Heart left ventricle (tissue), 16 donors: Measurements from ENCODE around the gene PPT2. TPM values are rescaled to one million over a fixed set of nuclear protein-coding genes. Genes with fewer than 3 reads are reported as not detected.

ENCODE experiments used
- ATAC-seq, 4 donors: fragments of 200-7000 bp; cut with Tn5 transposase; one replicate each; pipeline ENCODE4 v1.9.1; 2020 to 2022; ENCODE audit warnings: moderate library complexity in 4 of 4, mild to moderate bottlenecking in 3 of 4, moderate number of reproducible peaks in 1 of 4
- DNase-seq, 5 donors: peaks; one replicate each; pipeline ENCODE4 v3.0.0-alpha.2; 2020
- H3K27ac ChIP-seq, 12 donors: fragments of 200-600 bp; sonication (generic) in 4 of 12; one replicate each; pipeline versions ENCODE4 v1.5.0 to v1.8.0; 2016 to 2022; ENCODE audit warnings: mild to moderate bottlenecking in 2 of 12
- H3K27me3 ChIP-seq, 9 donors: fragments of 200-600 bp; sonication (generic) in 2 of 9; one replicate each; pipeline versions ENCODE4 v1.5.1 to v1.8.0; 2016 to 2022; ENCODE audit warnings: mild to moderate bottlenecking in 3 of 9
- H3K36me3 ChIP-seq, 9 donors: fragments of 200-600 bp; sonication (generic) in 2 of 9; one replicate each; pipeline versions ENCODE4 v1.5.0 to v1.8.0; 2018 to 2022; ENCODE audit warnings: mild to moderate bottlenecking in 2 of 9
- H3K4me1 ChIP-seq, 12 donors: fragments of 200-600 bp; sonication (generic) in 4 of 12; one replicate each; pipeline versions ENCODE4 v1.5.0 to v1.8.0; 2016 to 2022; ENCODE audit warnings: mild to moderate bottlenecking in 3 of 12
- H3K4me3 ChIP-seq, 12 donors: fragments of 200-600 bp; sonication (generic) in 4 of 12; one replicate each; pipeline versions ENCODE4 v1.5.0 to v1.8.0; 2017 to 2022; ENCODE audit warnings: mild to moderate bottlenecking in 9 of 12, moderate library complexity in 4 of 12
- H3K9me3 ChIP-seq, 12 donors: fragments of 200-600 bp; sonication (generic) in 4 of 12; one replicate each; pipeline versions ENCODE4 v1.5.0 to v1.8.0; 2016 to 2022; ENCODE audit warnings: mild to moderate bottlenecking in 1 of 12
- CTCF ChIP-seq, 12 donors: fragments of 200-600 bp; sonication (generic) in 4 of 12; IDR thresholded peaks; one replicate each; pipeline versions ENCODE4 v1.5.0 to v1.8.0; 2018 to 2022; ENCODE audit warnings: antibody characterized with exemption in 12 of 12, mild to moderate bottlenecking in 5 of 12
- POLR2A ChIP-seq, 2 donors: fragments of 450-650 bp; IDR thresholded peaks; one replicate each; pipeline ENCODE4 v1.6.1; 2017; ENCODE audit warnings: antibody characterized with exemption in 2 of 2, mild to moderate bottlenecking in 2 of 2, moderate library complexity in 2 of 2
- WGBS, 4 donors: extraction: QIAGEN DNeasy Blood & Tissue Kit in 2 of 4; methylation state at CpG; one replicate each; pipeline versions ENCODE4 v1.1.5 to v1.1.7; 2013 to 2018; 5-methylcytosine and 5-hydroxymethylcytosine counted together
- intact Hi-C, 10 donors: fragments of 100-400 bp; cut with DNase I; formaldehyde crosslinking; loops; one replicate each; pipeline versions ENCODE4 v1.11.1 to v1.14.2; 2022
- polyA plus RNA-seq, 2 donors: library from polyadenylated mRNA; stranded (reverse); fragments of 200-250 nt; gene quantifications; one replicate each; pipeline ENCODE4 v1.2.3, GENCODE V29; 2013
- total RNA-seq, 9 donors: library from RNA; depleted of rRNA in 2 of 9; stranded (reverse); fragments of >200 nt in 2 of 9; fragmentation: NEBNext Ultra II Directional in 3 of 9; extraction: Animal tissue kit (Norgen Biotek cat#: 25700) in 3 of 9; gene quantifications; one replicate each; pipeline versions ENCODE4 v1.1.0 to v1.2.4, GENCODE V29; 2016 to 2023
- donor health status: ischemic (EF 13 %, LVEDD 7.1; RV severe dilation, severe dysfunction).
- donor health status: healthy with polysubstance abuse.
- donor health status: DM: no; HTN: yes; CAD: no.
- donor health status: DM: no; HTN: no; CAD: no.
- donor health status: ischemic (EF 25% LVEDD 6.9; RV normal size, moderate dysfunction).
- donor health status: ischemic (EF 25% LVEDD 5.7; RV mildly dilated, moderate dysfunction).
- donor health status: healthy.
- donor health status: DM: yes; HTN: yes; CAD: no.
- donor health status: ischemic (EF 35%, LVEDD 5.7; RV mildly dilated, moderate dysfunction).
- donor health status: nonischemic (EF 11% LVEDD 7.7; RV severe dilation, severe dysfunction).
- donor health status: DM: yes; HTN: yes; CAD: no.
- donor health status: PGD.
- donor health status: ischemic (EF 29% LVEDD 5.4; RV normal size, mild dysfunction).
- donor health status: nonischemic (EF 23%, LVEDD 6.1; RV moderate dilation, normal function).

PPT2 gene
- total and polyA plus RNA-seq, 11 donors, result 13.1 to 34.0 (median 21.6) TPM

- H3K27ac ChIP-seq, result peak overlapping the region; percentile 37 to 95 (median 88)
- DNase-seq (peak; percentile 84 to 91 (median 88)), ATAC-seq (peak; percentile 45 to 77 (median 74))
- peaks cover 7 to 65% (median 52%) of the 10 kb centered on the region in 12 donors for H3K4me1 ChIP-seq
- no peak overlapping the region for H3K4me3 ChIP-seq
- H3K36me3 ChIP-seq, result peaks cover 0 to 40% (median 33%) of the 10 kb centered on the region in 9 donors
- TF ChIP-seq CTCF (IDR thresholded peaks at IDR 0.05) (peak in 9 of 12 donors; percentile 8 to 57 (median 37)), POLR2A (IDR thresholded peaks at IDR 0.05) (no peak)
- no peaks in the 10 kb centered on the region for H3K9me3 ChIP-seq
- intact Hi-C loops, result loop anchor here in 4 of 10 donors (2.0 to 10.0 kb wide), 4 partner anchors 67 to 301 kb away; no protein-coding TSS in a partner anchor
- WGBS, 4 donors, result 47 to 59% (median 53%) methylated on average over 9 of the region's 9 CpGs
- peaks cover 0 to 3% (median 0%) of the 10 kb centered on the region in 9 donors for H3K27me3 ChIP-seq
Measured at GRCh38 chr6:32113386-32114352, 40.3 kb upstream of the PPT2 start.

GRCh38 chr6:32114796-32115195 lies 39.1 kb upstream of the PPT2 start:
- H3K27ac ChIP-seq, result peak overlapping the region in 10 of 12 donors; percentile 2 to 95 (median 88)
- no peaks in the 10 kb centered on the region for H3K27me3 ChIP-seq
- H3K4me1 ChIP-seq, result peaks cover 7 to 67% (median 57%) of the 10 kb centered on the region in 12 donors
- peak in 1 of 5 donors; percentile 23 for DNase-seq
- intact Hi-C loops, result loop anchor here in 7 of 10 donors (5.0 to 10.0 kb wide), 5 partner anchors 38 to 300 kb away; partner anchors contain the start of genes PPT2 (in 3 of the 7) and PRRT1 (in 3 of the 7)
- H3K4me3 ChIP-seq, result no peak overlapping the region
- TF ChIP-seq POLR2A (IDR thresholded peaks at IDR 0.05), result no peak
- no peak for TF ChIP-seq CTCF (IDR thresholded peaks at IDR 0.05)
- 59 to 75% (median 69%) methylated on average over 8 of the region's 8 CpGs for WGBS, 4 donors
- ATAC-seq, result no peak
- no peaks in the 10 kb centered on the region for H3K9me3 ChIP-seq
- peaks cover 0 to 50% (median 42%) of the 10 kb centered on the region in 9 donors for H3K36me3 ChIP-seq

- DNase-seq (peak in 1 of 5 donors; percentile 23), ATAC-seq (no peak)
- H3K36me3 ChIP-seq, result peaks cover 0 to 58% (median 50%) of the 10 kb centered on the region in 9 donors
- H3K4me3 ChIP-seq, result no peak overlapping the region
- H3K27me3 ChIP-seq, result no peaks in the 10 kb centered on the region
- H3K9me3 ChIP-seq, result no peaks in the 10 kb centered on the region
- intact Hi-C loops, result loop anchor here in 7 of 10 donors (5.0 to 10.0 kb wide), 5 partner anchors 37 to 299 kb away; partner anchors contain the start of genes PPT2 (in 3 of the 7) and PRRT1 (in 3 of the 7)
- TF ChIP-seq CTCF (IDR thresholded peaks at IDR 0.05) (no peak), POLR2A (IDR thresholded peaks at IDR 0.05) (no peak)
- no peak overlapping the region for H3K27ac ChIP-seq
- 77 to 88% (median 81%) methylated on average over 6 of the region's 6 CpGs for WGBS, 4 donors
- peaks cover 7 to 60% (median 50%) of the 10 kb centered on the region in 12 donors for H3K4me1 ChIP-seq
Measured at GRCh38 chr6:32115623-32116022, 38.3 kb upstream of the PPT2 start.

- no peak for ATAC-seq
- Histone ChIP-seq H3K4me1 (peaks cover 7 to 50% (median 40%) of the 10 kb centered on the region in 12 donors), H3K4me3 (no peak overlapping the region), H3K36me3 (peaks cover 0 to 68% (median 61%) of the 10 kb centered on the region in 9 donors), H3K27ac (no peak overlapping the region), H3K27me3 (no peaks in the 10 kb centered on the region), H3K9me3 (no peaks in the 10 kb centered on the region)
- no peak for DNase-seq
- intact Hi-C loops, result loop anchor here in 7 of 10 donors (5.0 to 10.0 kb wide), 5 partner anchors 36 to 298 kb away; partner anchors contain the start of genes PPT2 (in 3 of the 7) and PRRT1 (in 3 of the 7)
- peak; percentile 8 to 43 (median 23) for TF ChIP-seq CTCF (IDR thresholded peaks at IDR 0.05)
- TF ChIP-seq POLR2A (IDR thresholded peaks at IDR 0.05), result no peak
- WGBS, 4 donors, result 82 to 90% (median 87%) methylated on average over 7 of the region's 7 CpGs
Measured at GRCh38 chr6:32116674-32117073, 37.3 kb upstream of the PPT2 start.
